Measurements from ENCODE around the gene ALOX5. TPM values are rescaled to one million over a fixed set of nuclear protein-coding genes. Genes with fewer than 3 reads are reported as not detected.

Gene ALOX5
- polyA plus RNA-seq, 1 of the 3 experiments (the other 2 are of a cell fraction), result not detected

- Histone ChIP-seq H3K9ac (no peak overlapping the region), H3F3A (replicated peaks; ENCODE audit: insufficient read depth) (peaks cover 7% of the 10 kb centered on the region), H3K27me3 (ENCODE audit: insufficient read depth) (no peaks in the 10 kb centered on the region), H3K9me2 (no peaks in the 10 kb centered on the region), H4K20me1 (ENCODE audit: insufficient read depth) (no peaks in the 10 kb centered on the region), H3K4me3 (ENCODE audit: low read depth in 2 of 2, low read length in 1 of 2) (no peak overlapping the region), H3K27ac (ENCODE audit: low read depth in 2 of 2, low read length in 1 of 2) (no peak overlapping the region; a peak in 1 of 4 replicates), H3K79me2 (ENCODE audit: insufficient read depth) (peaks cover 5% of the 10 kb centered on the region; the same call in 1 of the 2 replicates), H3K9me3 (no peaks in the 10 kb centered on the region), H3K4me1 (ENCODE audit: control insufficient read depth in 1 of 2, insufficient read depth in 2 of 2, low read depth in 1 of 2, low read length in 1 of 2) (peaks cover 8 to 26% of the 10 kb centered on the region in 2 experiments; a peak in 2 of 4 replicates), H3K4me2 (no peak overlapping the region), H3K36me3 (replicated peaks in 1 of 2; ENCODE audit: control insufficient read depth in 1 of 2, insufficient read depth in 2 of 2, low read length in 1 of 2) (no peaks in the 10 kb centered on the region), H2AFZ (ENCODE audit: low read depth) (no peak overlapping the region)
- ChIA-PET CTCF (interaction anchor here (1.2 kb wide), 1 partner anchor 199 kb away, joined by 5 read pairs; the partner anchor contains the start of gene ZFAND4), POLR2A (no interaction called here)
- DNase-seq, result peak; percentile 41
- no peak for TF ChIP-seq RAD21 (IDR thresholded peaks at IDR 0.05; ENCODE audit: low read length)
- peak in 1 of 2 experiments; percentile 36; a peak in 1 of 4 replicates for TF ChIP-seq EP300 (IDR thresholded peaks at IDR 0.05; ENCODE audit: borderline replicate concordance in 1 of 2, low read depth in 1 of 2, low read length in 1 of 2)
- WGBS (ENCODE audit: low lambda C conversion rate), result 84% methylated on average over 4 of the region's 4 CpGs
Measured at GRCh38 chr10:45473126-45473525, 99.1 kb downstream of the ALOX5 start.

- no peak overlapping the region for H3K27ac ChIP-seq (ENCODE audit: low read depth in 2 of 2, low read length in 1 of 2)
- CTCF ChIA-PET, result no interaction called here
- TF ChIP-seq NRF1 (IDR thresholded peaks at IDR 0.05; ENCODE audit: low read depth, low read length), result no peak
- TF ChIP-seq ZBTB33 (IDR thresholded peaks at IDR 0.05; ENCODE audit: borderline replicate concordance, low read depth), result no peak
- TF ChIP-seq IRF3 (IDR thresholded peaks at IDR 0.05; ENCODE audit: low read depth, low read length), result no peak
- no peak for TF ChIP-seq EP300 (IDR thresholded peaks at IDR 0.05; ENCODE audit: borderline replicate concordance in 1 of 2, low read depth in 1 of 2, low read length in 1 of 2)
Measured at GRCh38 chr10:45476559-45476958, 102.5 kb downstream of the ALOX5 start.

GRCh38 chr10:45480294-45480693 lies 106.3 kb downstream of the ALOX5 start:
- Histone ChIP-seq H3K9me3 (no peaks in the 10 kb centered on the region), H3K36me3 (replicated peaks in 1 of 2; ENCODE audit: control insufficient read depth in 1 of 2, insufficient read depth in 2 of 2, low read length in 1 of 2) (no peaks in the 10 kb centered on the region), H3K4me2 (no peak overlapping the region), H3F3A (replicated peaks; ENCODE audit: insufficient read depth) (no peaks in the 10 kb centered on the region), H3K27me3 (ENCODE audit: insufficient read depth) (no peaks in the 10 kb centered on the region), H3K27ac (ENCODE audit: low read depth in 2 of 2, low read length in 1 of 2) (no peak overlapping the region), H3K79me2 (ENCODE audit: insufficient read depth) (peaks cover 5% of the 10 kb centered on the region; the same call in 1 of the 2 replicates), H3K9ac (no peak overlapping the region), H3K4me1 (ENCODE audit: control insufficient read depth in 1 of 2, insufficient read depth in 2 of 2, low read depth in 1 of 2, low read length in 1 of 2) (no peaks in the 10 kb centered on the region), H3K9me2 (no peaks in the 10 kb centered on the region), H2AFZ (ENCODE audit: low read depth) (no peak overlapping the region), H4K20me1 (ENCODE audit: insufficient read depth) (no peaks in the 10 kb centered on the region), H3K4me3 (ENCODE audit: low read depth in 2 of 2, low read length in 1 of 2) (no peak overlapping the region)
- DNase-seq, result no peak
- 73% methylated on average over 2 of the region's 2 CpGs for WGBS (ENCODE audit: low lambda C conversion rate)
- CTCF ChIA-PET, result interaction anchor here (2.1 kb wide), 1 partner anchor 15 kb away, joined by 11 read pairs; no protein-coding TSS in a partner anchor
- TF ChIP-seq CTCF (IDR thresholded peaks at IDR 0.05) (no peak), TEAD4 (IDR thresholded peaks at IDR 0.05; ENCODE audit: borderline replicate concordance, insufficient read depth) (no peak), FOXM1 (IDR thresholded peaks at IDR 0.05; ENCODE audit: low read depth) (no peak), RCOR1 (IDR thresholded peaks at IDR 0.05; ENCODE audit: low read length) (no peak), FOXJ3 (CRISPR knock-in tag; IDR thresholded peaks at IDR 0.05) (no peak), EZH2phosphoT487 (IDR thresholded peaks at IDR 0.05; ENCODE audit: borderline replicate concordance, low read depth) (no peak), MXI1 (IDR thresholded peaks at IDR 0.05; ENCODE audit: low read depth, low read length) (no peak), RFX5 (IDR thresholded peaks at IDR 0.05; ENCODE audit: low read length) (no peak), CHD2 (IDR thresholded peaks at IDR 0.05; ENCODE audit: low read length, partially characterized antibody) (no peak)
- POLR2A ChIA-PET, result no interaction called here

More at GRCh38 chr10:45476559-45476958, 102.5 kb downstream of the ALOX5 start:
- 94% methylated on average over 1 of the region's 1 CpG for WGBS (ENCODE audit: low lambda C conversion rate)
- no peak for DNase-seq
- Histone ChIP-seq H3K4me2 (no peak overlapping the region), H4K20me1 (ENCODE audit: insufficient read depth) (no peaks in the 10 kb centered on the region), H3K79me2 (ENCODE audit: insufficient read depth) (peaks cover 5% of the 10 kb centered on the region; the same call in 1 of the 2 replicates), H3F3A (replicated peaks; ENCODE audit: insufficient read depth) (no peaks in the 10 kb centered on the region), H3K4me1 (ENCODE audit: control insufficient read depth in 1 of 2, insufficient read depth in 2 of 2, low read depth in 1 of 2, low read length in 1 of 2) (peaks cover 0 to 18% of the 10 kb centered on the region in 2 experiments; a peak in 2 of 4 replicates), H3K9ac (no peak overlapping the region), H2AFZ (ENCODE audit: low read depth) (no peak overlapping the region), H3K4me3 (ENCODE audit: low read depth in 2 of 2, low read length in 1 of 2) (no peak overlapping the region), H3K9me3 (no peaks in the 10 kb centered on the region), H3K36me3 (replicated peaks in 1 of 2; ENCODE audit: control insufficient read depth in 1 of 2, insufficient read depth in 2 of 2, low read length in 1 of 2) (no peaks in the 10 kb centered on the region), H3K9me2 (no peaks in the 10 kb centered on the region), H3K27me3 (ENCODE audit: insufficient read depth) (no peaks in the 10 kb centered on the region)
- POLR2A ChIA-PET, result no interaction called here

Measured in SK-N-SH (cell line).